ENCODE data around the gene CASZ1.

CASZ1 gene

DNA sequence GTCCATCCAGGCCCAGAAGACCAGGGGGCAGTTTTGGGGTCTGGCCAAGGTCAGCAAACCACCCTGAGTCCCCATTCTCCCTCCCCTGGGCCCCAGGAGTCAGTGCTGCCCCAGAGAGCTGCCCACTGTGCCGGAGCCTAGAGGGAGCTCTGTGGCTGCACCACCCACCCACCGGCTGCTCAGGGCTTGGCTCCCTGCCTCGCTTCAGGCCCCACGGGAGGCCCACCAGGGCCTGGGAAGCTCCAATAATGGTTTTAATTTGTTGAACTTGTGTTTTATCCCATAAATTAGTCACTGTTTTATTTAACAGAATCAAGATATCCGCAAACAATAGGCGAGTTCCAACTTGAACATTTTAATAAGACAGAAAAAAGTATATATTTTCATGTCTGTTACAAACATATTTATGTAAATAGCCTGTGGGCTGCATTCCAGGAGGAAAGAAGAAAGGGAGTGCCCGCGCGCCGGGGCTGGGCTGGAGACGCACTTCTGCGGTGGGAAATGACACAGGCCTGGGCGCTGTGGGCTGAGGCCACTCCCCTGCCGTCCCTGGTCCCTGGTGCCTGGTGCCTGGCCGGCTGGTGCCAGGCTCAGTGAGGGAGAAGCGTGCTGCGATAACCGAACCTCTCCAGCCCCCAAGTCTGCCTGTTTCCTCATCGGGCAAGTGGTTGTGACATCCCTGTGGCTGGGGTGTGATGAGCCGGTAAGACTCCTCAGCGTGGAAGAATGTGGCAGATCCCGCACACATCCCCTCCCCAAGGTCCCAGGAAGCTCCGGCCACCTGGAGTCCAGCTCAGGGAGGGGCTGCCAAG is 161.2 kb downstream of the CASZ1 start:
- peak; percentile 29 for FAIRE-seq

DNA sequence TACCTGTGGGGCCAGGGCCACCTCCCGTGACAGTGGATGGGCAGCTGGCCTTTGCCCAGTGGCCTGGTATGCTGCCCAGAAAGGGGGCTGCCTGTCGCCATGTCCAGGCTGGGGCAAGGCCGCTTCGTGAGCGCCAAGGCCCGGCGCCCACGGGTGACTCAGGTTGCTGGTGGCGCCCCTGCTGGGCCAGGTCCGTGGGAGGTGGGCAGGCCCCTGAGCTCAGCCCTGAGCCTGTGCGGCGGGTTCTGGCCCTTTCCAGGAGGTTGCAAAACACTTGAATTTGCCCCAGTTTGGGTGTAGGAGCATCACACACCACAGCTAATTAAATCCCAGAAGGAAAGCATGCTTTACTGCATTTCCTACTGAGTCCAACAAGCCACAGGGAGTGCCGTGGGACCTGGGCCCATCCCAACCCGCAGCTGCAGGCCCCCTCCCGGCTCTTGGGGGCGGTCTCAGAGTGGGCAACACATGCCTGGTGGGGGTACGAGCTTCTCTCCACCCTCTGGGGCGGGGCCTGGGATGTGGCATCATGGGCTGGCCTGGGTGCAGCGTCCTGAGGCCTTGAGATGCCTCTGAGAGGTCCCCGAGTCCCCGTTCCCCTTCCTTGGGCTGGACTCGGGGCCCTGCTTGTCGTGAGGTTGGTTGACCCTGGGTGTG is 161.9 kb downstream of the CASZ1 start:
- FAIRE-seq: no peak

DNA sequence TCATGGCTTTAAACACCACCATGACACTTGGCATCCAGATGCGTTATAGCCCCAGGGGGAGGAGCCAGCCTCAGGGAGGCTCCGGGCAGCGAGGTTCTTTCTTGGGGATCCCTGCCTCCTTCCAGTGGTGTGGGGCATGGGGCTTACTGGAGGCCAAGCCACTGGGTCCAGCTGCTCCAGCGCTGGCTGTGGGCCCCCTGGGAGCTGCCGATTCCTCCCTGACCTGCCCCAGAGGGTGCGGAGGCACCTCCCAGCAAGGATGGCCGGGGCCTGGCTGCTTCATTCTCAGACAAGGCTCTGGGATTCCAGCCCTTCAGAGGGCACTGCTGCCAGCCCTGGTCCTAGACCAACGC is 162.4 kb downstream of the CASZ1 start:
- no peak for FAIRE-seq

DNA sequence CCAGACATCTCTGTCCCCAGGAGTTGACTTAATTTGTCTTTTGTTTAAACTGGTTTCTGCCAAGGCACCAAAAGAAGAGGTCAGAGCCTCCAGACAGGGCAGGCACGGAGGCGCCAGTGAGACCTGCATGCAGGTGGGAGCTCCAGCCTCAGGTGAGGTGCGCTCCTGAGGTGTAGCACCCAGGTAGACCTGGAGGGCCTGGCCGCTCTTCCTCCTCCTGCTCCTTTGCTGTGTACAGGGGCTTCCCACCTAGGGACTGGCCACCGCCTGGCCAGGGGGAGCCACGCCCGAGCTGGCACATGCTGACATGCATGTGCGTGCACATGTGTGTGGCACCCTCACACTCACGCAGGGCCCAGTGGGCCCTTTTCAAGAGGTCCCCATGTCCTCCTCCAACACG is 163.0 kb downstream of the CASZ1 start:
- no peak for FAIRE-seq

DNA sequence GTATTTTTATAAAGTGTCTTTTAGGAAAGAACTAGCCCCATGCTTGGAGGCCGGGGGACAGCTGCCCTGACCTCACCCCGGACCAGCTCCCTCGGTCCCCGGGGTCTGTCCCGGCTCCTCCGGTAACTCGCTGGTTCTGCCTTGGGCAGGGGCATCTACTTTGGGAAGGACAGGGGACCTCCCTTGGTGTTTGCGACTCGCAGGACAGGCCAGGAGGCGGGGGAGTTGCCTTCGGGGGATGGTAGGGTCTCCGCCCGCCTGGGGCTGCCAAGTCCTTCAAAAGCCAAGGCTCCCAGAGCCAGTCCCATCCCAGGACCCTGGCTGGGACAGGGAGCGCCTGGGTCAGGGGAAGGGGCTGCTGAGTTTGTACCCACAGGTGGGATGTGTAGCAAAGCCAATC is 163.8 kb downstream of the CASZ1 start:
- FAIRE-seq: no peak

DNA sequence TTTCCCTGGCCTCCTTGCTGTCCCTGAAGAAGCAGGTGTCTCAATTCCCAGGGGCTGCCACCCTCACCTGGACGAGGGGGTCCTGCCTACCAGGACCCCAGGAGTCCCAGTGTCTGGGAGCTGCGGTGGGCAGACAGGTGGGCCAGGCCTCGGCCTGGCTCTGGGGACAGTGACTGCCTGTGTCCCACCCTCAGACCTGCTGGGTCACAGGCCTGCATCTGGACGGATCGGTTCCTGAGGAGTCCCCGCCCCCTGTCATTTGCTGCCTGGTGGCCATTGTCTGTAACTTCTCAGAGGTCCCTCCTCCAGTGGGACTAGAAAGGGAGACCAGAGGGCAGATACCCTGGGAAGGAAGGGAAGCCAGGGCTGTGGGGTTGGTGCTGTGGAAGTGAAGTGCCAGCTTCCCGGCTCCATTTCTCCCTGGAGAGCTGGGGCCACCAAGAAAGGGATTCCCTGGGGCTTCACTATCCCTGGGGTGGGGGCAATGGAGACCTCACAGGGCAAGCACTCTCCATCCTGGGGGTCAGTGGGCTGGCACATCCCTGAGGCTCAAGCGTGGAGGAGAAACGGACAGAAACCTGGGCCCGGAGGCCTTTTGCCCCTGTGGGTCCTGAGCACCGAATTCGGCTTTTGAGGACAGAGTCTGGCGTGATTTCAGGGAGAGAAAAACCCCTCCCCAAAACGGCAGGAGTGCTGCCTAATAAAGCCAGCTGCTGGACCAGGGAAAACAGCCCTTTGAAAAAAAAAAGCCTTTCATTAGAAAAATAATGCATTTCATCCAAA is 164.4 kb downstream of the CASZ1 start:
- no peak for FAIRE-seq

DNA sequence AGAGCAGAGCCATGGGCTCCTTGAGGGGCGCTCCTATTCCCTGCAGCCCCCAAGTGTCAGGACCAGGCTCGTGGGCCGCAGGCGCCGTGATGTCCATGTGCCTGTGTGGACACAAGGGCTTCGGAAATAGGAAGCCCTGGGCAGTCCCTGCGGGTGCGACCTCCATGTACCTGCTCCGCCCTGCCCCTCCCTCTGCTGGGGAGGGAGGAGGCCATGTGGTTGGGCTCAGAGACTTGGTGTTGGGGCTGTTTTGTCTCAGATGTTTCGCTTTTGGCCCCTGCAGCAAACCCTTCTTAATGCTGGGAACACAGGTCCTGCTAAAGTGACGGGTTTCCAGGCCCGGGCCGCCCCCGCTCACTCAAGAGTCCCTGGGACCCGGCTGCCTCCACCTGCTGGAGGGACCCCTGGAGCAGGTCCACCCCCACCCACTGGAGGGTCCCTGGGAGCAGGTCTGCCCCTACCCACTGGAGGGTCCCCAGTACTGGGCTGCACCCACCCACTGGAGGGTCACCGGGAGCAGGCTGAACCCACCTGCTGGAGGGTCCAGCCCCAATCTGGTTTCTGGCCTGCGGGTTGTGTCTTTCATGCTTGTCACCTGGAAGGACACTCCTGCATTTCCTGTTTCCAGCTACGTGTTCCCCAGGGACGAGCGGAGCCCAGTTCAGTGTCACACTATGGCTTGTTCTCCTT is 165.2 kb downstream of the CASZ1 start:
- no peak for FAIRE-seq

DNA sequence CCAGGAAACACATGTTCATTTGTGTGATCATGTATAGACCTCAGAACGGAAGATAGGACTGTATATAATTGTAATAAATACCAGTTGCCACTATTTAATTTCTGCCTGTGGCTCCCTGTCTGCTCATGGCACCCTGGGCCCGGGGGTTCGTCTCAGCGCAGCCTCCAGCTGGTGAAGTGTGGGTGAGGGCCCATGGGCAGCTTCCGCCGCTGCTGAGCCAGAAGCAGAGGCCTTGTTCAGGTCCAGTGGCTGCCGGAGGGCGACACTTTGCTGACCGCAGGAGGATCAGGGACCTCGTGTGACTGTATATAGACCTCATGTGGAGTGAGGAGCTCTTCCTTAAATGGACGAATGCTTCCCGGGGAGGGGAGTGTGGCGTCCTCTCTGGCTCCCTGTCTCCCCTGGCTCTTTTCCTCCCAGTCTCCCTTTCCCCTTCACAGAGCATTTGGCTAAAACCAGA is 165.8 kb downstream of the CASZ1 start:
- no peak for FAIRE-seq

DNA sequence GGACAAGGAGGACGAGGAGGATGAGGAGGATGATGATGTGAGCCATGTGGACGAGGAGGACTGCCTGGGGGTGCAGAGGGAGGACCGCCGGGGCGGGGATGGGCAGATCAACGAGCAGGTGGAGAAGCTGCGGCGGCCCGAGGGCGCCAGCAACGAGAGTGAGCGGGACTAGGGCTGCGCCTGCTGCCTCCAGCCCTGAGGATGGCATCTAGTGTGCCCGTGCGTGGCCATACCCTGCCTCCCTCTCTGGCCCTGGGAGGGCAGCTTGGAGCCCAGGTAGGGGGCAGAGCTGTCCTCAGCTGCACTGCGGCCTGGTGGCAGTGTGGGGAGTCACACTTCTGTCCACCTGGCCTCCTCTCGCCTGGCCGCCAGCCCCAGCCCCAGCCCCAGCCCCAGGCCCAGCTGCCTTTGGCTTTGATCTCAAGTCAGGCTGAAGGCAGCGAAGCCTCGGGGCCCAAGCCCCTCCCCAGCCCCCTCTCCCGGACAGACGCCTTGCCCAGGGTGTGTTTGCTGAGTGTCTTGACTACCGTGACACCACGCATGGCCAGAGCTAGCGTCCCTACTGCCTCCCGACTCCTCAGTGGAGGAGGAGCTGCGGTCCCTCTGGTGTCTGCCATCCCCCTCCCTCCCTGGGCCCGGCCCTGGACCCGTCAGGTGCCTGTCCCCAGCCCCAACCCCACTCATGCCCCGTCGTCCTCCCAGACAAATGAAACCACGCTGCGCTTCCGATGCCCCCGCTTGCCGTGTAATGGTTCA is 166.5 kb downstream of the CASZ1 start:
- FAIRE-seq: no peak

DNA sequence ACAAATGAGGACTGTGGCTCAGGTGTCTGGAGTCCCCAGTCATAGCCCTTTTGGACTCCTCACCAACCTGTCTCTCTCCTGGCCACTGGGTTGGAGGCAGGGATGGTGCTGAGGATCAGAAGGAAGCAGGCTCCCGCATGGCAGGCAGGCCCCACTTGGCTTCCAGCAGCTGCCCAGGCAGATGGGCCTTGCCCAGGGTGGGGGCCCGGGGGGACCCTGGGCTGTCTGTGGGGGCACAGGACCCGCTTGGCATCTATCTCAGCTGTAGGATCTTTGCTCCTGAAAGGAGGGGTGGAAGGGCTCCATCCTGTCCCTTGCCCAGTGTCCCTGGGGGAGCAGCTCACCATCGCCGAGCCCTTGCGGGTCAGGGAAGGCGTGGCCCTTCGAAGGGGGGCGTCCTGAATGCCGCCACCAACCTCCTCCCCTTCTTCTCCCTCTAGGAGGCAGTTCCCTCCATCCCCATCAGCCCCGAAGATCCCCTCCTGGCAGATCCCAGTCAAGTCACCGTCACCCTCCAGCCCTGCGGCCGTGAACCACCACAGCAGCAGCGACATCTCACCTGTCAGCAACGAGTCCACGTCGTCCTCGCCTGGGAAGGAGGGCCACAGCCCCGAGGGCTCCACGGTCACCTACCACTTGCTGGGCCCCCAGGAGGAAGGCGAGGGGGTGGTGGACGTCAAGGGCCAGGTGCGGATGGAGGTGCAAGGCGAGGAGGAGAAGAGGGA is 167.2 kb downstream of the CASZ1 start:
- FAIRE-seq: no peak

DNA sequence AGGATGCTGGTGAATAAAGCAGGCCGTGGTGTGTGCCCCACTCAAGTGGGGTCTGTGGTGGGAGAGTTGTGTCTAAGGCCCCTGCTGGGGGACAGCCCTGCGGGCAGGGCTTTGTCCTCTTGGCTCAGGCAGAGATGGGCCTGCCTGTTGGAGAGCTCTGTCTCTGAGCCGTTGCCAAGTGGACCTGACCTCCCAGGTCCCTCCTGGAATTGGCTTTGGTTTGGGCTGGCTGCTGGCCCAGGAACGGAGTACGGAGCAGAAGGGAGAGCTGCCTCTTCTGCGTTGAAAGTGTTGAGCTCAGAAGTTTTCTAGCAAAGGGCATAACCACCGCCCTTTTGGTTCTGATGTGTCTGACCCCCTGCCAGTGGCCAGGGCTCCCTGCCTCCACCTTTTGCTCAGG is 167.8 kb downstream of the CASZ1 start:
- no peak for FAIRE-seq

DNA sequence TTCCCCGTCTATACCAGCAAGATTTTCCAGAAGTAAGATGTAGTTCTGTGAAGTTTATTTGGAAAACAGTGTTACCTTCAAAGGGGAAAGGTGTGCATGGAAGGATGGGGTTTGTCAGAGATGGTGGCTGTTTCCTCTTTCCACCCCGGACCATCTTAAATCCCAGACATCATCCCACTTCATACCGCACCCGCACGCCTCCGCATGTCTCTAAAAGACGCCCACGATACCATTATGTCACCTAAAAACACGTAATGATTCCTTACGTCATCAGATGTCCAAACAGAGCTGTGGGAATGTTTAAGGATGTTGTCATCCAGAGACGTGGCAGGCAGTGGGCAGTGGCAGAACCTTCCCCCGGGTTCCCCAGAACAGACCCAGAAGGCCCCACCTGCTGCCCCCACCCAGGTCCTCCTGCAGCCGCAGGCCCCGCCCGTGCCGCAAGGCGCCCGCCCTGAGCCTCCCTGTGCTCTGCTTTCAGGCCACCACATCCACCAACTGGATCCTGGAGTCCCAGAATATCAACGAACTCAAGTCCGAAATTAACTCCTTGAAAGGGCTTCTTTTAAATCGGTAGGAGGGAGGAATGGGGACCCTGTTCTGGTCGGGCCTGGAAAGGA is 169.5 kb downstream of the CASZ1 start:
- FAIRE-seq: no peak

DNA sequence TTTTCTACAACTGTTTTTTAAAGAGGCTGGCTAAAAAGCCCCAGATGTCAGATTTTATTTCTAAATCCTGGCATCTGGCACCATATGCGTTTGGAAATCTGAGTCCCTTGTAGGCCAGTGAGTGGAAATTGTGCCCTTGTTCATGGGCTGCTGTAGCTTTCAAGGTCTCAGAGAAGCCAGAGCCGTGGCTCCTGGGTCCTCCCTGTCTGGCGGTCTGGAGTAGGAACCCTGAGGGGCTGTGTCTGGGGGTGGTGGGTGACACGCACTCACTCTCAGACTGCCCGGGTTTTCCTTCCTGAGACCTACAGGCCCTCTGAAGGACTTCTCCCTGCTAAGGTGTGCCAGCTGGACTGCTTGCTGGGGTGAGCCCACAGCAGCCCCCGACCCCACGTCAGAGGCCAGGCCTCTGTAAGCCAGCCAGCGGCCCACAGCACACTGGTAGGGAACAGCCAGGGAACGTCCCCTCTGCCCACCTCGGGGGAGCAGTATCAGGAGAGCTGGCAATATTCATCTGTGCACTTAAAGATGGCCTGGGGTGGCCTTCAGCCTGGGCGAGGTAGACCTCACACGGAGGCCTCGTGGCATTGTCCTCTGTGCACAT is 170.2 kb downstream of the CASZ1 start:
- FAIRE-seq: no peak

DNA sequence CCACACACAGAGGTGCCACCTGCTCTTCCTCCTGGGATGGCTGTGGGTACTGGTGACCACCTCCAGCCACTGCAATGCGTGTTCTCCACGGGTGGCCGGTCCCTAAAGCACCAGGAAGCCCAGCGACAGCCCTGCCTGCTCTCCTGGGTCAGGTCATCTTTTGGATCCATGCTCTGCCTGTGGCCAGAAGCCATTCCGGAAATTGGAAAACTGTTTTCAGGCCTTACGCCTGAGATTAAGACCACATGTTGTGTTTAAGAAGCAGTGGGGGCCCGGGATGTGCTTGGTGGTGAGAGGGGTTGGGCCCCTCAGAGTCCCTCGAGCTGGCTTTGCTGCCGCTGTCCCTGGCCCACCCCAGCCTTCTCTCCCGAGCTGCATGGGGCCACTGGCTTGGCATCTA is 170.9 kb downstream of the CASZ1 start:
- no peak for FAIRE-seq

DNA sequence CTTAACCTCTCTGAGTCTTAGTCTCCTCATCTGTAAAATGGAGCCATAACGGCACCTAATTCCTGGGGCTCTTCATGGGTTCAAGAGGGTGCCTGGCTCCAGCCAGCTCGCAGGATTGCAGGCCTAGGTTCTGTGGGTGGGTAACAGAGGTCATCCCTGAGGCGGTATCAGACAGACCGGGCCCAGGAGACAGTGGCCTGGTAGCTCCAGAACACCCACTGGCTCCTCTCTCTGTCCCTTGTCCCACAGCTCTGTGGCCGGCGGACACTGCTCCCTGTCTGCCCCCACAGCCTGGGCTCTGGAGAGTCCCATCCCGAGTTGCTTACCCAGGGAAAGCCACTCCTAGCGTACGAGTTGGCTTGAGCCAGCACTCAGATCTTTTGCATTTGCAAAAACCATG is 171.4 kb downstream of the CASZ1 start:
- FAIRE-seq: no peak

DNA sequence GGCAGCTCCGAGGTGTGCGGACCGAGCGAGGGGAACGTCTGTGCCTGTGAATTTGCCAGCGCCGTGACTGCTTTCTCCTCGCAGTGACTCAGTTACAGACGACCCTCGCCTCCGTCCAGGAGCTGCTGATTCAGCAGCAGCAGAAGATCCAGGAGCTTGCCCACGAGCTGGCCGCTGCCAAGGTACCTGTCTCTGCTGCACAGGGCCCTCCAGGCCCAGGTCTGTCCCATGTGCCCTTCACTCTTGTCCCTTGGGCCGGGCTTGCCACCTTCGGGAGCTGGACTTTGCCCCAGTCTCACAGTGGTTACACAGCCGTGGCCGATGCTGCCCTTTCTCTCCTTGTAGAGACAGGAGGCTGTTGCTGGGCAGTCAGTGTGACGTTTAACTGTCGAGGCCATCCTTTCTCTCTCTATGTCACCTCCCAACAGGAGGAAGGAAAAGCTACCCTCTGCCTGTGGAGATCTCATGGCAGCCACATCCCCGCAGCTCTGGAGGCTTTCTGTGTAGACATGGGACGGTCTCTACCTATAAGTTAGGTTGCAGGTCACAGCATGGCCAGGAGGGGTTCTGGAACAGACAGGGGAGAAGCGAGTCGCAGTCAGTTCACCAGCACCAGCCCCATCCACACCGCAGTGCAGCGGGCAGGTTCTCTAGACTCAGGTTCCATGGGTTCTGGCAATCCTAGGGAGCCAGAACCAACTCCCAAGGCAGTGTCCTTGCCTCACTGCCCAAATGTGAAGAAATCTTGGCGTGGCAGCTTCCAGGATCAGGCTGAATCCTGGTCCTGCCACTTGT is 172.0 kb downstream of the CASZ1 start:
- no peak for FAIRE-seq

DNA sequence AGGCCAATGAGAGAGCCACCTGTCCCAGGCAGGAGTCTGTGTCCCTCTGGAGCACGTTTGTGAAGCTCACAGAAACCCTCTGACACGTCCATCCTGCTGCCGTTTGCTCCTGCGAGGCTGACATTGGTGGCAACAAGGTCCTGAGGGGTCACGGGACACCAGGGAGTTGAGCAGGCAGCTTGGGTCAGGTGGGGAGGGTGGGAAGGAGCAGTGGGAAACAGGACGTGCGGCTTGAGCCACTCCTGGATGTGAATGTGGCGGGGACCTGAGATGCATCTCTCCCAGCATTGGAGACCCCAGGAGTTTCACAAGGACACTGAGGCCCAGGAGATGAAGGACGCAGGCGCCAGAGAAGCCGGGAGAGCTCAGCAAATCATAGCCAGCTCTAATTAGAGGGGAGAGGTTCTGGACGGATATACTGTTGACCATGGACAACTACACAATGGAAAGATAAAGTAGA is 172.7 kb downstream of the CASZ1 start:
- no peak for FAIRE-seq

DNA sequence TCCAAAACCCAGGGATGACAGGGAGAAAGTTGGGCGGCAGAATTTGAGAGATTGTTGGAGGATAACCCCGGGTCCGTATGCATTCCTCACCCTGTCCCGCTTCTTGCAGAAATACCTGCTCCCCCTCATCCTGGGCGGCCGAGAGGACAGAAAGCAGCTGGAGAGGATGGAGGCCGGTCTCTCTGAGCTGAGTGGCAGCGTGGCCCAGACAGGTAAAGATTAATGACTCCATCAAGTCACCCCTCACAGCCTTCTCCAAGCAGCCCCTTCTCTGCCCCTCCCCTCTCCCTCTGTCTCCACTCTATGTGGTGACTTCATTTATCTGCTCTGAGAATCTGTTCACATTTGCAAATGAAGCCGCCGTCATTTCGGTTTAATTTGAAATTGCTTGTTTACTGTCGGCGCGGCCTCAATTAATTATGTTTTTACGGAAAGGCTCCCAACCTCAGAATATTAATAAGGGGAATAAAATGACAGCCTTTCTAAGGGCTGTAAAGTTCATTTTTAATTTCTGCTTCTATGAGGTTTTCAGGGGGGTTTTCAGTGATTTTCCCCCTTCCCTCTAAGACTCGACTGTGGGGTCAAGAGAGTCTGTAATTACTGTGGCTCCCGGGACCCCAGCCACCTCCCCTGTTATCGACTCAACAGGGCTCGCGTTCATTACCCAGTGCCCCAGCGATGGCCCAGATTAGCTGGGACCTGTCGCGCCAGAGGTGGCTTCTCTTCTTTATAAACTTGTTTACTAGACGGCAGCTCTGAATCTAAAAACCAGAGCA is 173.3 kb downstream of the CASZ1 start:
- no peak for FAIRE-seq

DNA sequence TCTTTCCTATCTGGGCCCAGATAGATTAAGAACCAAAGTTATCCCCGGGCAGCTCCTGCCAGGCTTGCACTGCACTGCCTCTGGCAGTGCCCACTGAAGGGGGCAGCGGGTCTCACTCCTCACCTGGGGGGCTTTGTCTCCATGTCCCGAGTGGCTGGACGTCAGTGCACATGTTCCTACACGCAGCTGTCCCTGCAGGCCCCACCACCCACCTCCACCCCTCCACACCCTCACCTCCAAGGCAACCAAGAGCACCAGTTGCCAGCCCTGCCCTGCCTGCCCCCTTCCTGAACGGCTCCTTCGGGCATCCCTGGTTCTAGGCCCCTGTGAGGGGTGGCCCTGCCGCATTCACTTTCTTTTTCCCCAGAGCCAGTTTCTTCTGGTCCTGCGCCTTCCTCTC is 174.5 kb downstream of the CASZ1 start:
- FAIRE-seq: no peak
